ENCODE data around the gene RIMS1.
A peak's percentile ranks its signal among the peaks of the same experiment; 100 is the strongest.

RIMS1 gene

GRCh38 chr6:72250664-72251063 is 364.3 kb downstream of the RIMS1 start:
- H3K36me3 ChIP-seq (ENCODE audit: insufficient read depth, low read length): no peaks in the 10 kb centered on the region
- no peak overlapping the region for H3K4me3 ChIP-seq (ENCODE audit: low read length)
- no peak overlapping the region for H3K4me2 ChIP-seq (ENCODE audit: low read length)
- peaks cover under 1% of the 10 kb centered on the region for H3K4me1 ChIP-seq (ENCODE audit: control insufficient read depth, insufficient read depth, low read length)
- H3K27me3 ChIP-seq (ENCODE audit: control insufficient read depth, insufficient read depth, low read length): no peaks in the 10 kb centered on the region
- no peak overlapping the region for H3K9ac ChIP-seq (ENCODE audit: low read depth, low read length)
- no peaks in the 10 kb centered on the region for H3K9me3 ChIP-seq (replicated peaks; ENCODE audit: low read length)

- Histone ChIP-seq H3K4me3 (ENCODE audit: low read length) (peak overlapping the region; percentile 46), H3K27me3 (ENCODE audit: control insufficient read depth, insufficient read depth, low read length) (no peaks in the 10 kb centered on the region), H3K4me2 (ENCODE audit: low read length) (peak overlapping the region; percentile 75), H3K36me3 (ENCODE audit: insufficient read depth, low read length) (no peaks in the 10 kb centered on the region), H3K9me3 (replicated peaks; ENCODE audit: low read length) (no peaks in the 10 kb centered on the region), H3K9ac (ENCODE audit: low read depth, low read length) (peak overlapping the region; percentile 46), H3K4me1 (ENCODE audit: control insufficient read depth, insufficient read depth, low read length) (peaks cover 30% of the 10 kb centered on the region)
Observed at GRCh38 chr6:72260489-72260888, 374.1 kb downstream of the RIMS1 start.

- no peak overlapping the region for H3K9ac ChIP-seq (ENCODE audit: low read depth, low read length)
- H3K4me1 ChIP-seq (ENCODE audit: control insufficient read depth, insufficient read depth, low read length): peaks cover 30% of the 10 kb centered on the region
- no peak overlapping the region for H3K4me3 ChIP-seq (ENCODE audit: low read length)
- H3K36me3 ChIP-seq (ENCODE audit: insufficient read depth, low read length): no peaks in the 10 kb centered on the region
- H3K27me3 ChIP-seq (ENCODE audit: control insufficient read depth, insufficient read depth, low read length): no peaks in the 10 kb centered on the region
- H3K9me3 ChIP-seq (replicated peaks; ENCODE audit: low read length): no peaks in the 10 kb centered on the region
- H3K4me2 ChIP-seq (ENCODE audit: low read length): peak overlapping the region; percentile 75
Observed at GRCh38 chr6:72261554-72261953, 375.2 kb downstream of the RIMS1 start.

- Histone ChIP-seq H3K36me3 (ENCODE audit: insufficient read depth, low read length) (no peaks in the 10 kb centered on the region), H3K27me3 (ENCODE audit: control insufficient read depth, insufficient read depth, low read length) (no peaks in the 10 kb centered on the region), H3K4me3 (ENCODE audit: low read length) (no peak overlapping the region), H3K4me1 (ENCODE audit: control insufficient read depth, insufficient read depth, low read length) (peaks cover 30% of the 10 kb centered on the region), H3K4me2 (ENCODE audit: low read length) (no peak overlapping the region), H3K9me3 (replicated peaks; ENCODE audit: low read length) (no peaks in the 10 kb centered on the region), H3K9ac (ENCODE audit: low read depth, low read length) (no peak overlapping the region)
Observed at GRCh38 chr6:72262254-72262653, 375.9 kb downstream of the RIMS1 start.

- no peak overlapping the region for H3K4me2 ChIP-seq (ENCODE audit: low read length)
- no peak overlapping the region for H3K4me3 ChIP-seq (ENCODE audit: low read length)
- no peaks in the 10 kb centered on the region for H3K36me3 ChIP-seq (ENCODE audit: insufficient read depth, low read length)
- no peaks in the 10 kb centered on the region for H3K9me3 ChIP-seq (replicated peaks; ENCODE audit: low read length)
- H3K4me1 ChIP-seq (ENCODE audit: control insufficient read depth, insufficient read depth, low read length): peaks cover 7% of the 10 kb centered on the region
- H3K27me3 ChIP-seq (ENCODE audit: control insufficient read depth, insufficient read depth, low read length): no peaks in the 10 kb centered on the region
- no peak overlapping the region for H3K9ac ChIP-seq (ENCODE audit: low read depth, low read length)
Observed at GRCh38 chr6:72267470-72267869, 381.1 kb downstream of the RIMS1 start.

GRCh38 chr6:72271531-72271930 is 385.2 kb downstream of the RIMS1 start:
- Histone ChIP-seq H3K4me2 (ENCODE audit: low read length) (no peak overlapping the region), H3K9ac (ENCODE audit: low read depth, low read length) (no peak overlapping the region), H3K4me1 (ENCODE audit: control insufficient read depth, insufficient read depth, low read length) (peaks cover 12% of the 10 kb centered on the region), H3K4me3 (ENCODE audit: low read length) (no peak overlapping the region), H3K36me3 (ENCODE audit: insufficient read depth, low read length) (no peaks in the 10 kb centered on the region), H3K9me3 (replicated peaks; ENCODE audit: low read length) (no peaks in the 10 kb centered on the region), H3K27me3 (ENCODE audit: control insufficient read depth, insufficient read depth, low read length) (no peaks in the 10 kb centered on the region)

GRCh38 chr6:72272958-72273357 is 386.6 kb downstream of the RIMS1 start:
- H3K4me3 ChIP-seq (ENCODE audit: low read length): no peak overlapping the region
- no peaks in the 10 kb centered on the region for H3K9me3 ChIP-seq (replicated peaks; ENCODE audit: low read length)
- no peak overlapping the region for H3K9ac ChIP-seq (ENCODE audit: low read depth, low read length)
- no peaks in the 10 kb centered on the region for H3K36me3 ChIP-seq (ENCODE audit: insufficient read depth, low read length)
- H3K4me1 ChIP-seq (ENCODE audit: control insufficient read depth, insufficient read depth, low read length): peaks cover 12% of the 10 kb centered on the region
- H3K27me3 ChIP-seq (ENCODE audit: control insufficient read depth, insufficient read depth, low read length): no peaks in the 10 kb centered on the region
- H3K4me2 ChIP-seq (ENCODE audit: low read length): peak overlapping the region; percentile 34

GRCh38 chr6:72275888-72276287 is 389.5 kb downstream of the RIMS1 start:
- no peak overlapping the region for H3K4me2 ChIP-seq (ENCODE audit: low read length)
- no peak overlapping the region for H3K9ac ChIP-seq (ENCODE audit: low read depth, low read length)
- H3K4me1 ChIP-seq (ENCODE audit: control insufficient read depth, insufficient read depth, low read length): peaks cover 12% of the 10 kb centered on the region
- no peaks in the 10 kb centered on the region for H3K9me3 ChIP-seq (replicated peaks; ENCODE audit: low read length)
- no peak overlapping the region for H3K4me3 ChIP-seq (ENCODE audit: low read length)
- no peaks in the 10 kb centered on the region for H3K36me3 ChIP-seq (ENCODE audit: insufficient read depth, low read length)
- no peaks in the 10 kb centered on the region for H3K27me3 ChIP-seq (ENCODE audit: control insufficient read depth, insufficient read depth, low read length)

- H3K4me3 ChIP-seq (ENCODE audit: low read length): no peak overlapping the region
- H3K9ac ChIP-seq (ENCODE audit: low read depth, low read length): no peak overlapping the region
- H3K27me3 ChIP-seq (ENCODE audit: control insufficient read depth, insufficient read depth, low read length): no peaks in the 10 kb centered on the region
- no peak overlapping the region for H3K4me2 ChIP-seq (ENCODE audit: low read length)
- no peaks in the 10 kb centered on the region for H3K9me3 ChIP-seq (replicated peaks; ENCODE audit: low read length)
- no peaks in the 10 kb centered on the region for H3K36me3 ChIP-seq (ENCODE audit: insufficient read depth, low read length)
- H3K4me1 ChIP-seq (ENCODE audit: control insufficient read depth, insufficient read depth, low read length): peaks cover 9% of the 10 kb centered on the region
Observed at GRCh38 chr6:72282201-72282600, 395.9 kb downstream of the RIMS1 start.

GRCh38 chr6:72283571-72283970 is 397.2 kb downstream of the RIMS1 start:
- Histone ChIP-seq H3K9ac (ENCODE audit: low read depth, low read length) (no peak overlapping the region), H3K9me3 (replicated peaks; ENCODE audit: low read length) (no peaks in the 10 kb centered on the region), H3K36me3 (ENCODE audit: insufficient read depth, low read length) (no peaks in the 10 kb centered on the region), H3K4me1 (ENCODE audit: control insufficient read depth, insufficient read depth, low read length) (peaks cover 12% of the 10 kb centered on the region), H3K4me2 (ENCODE audit: low read length) (no peak overlapping the region), H3K4me3 (ENCODE audit: low read length) (no peak overlapping the region), H3K27me3 (ENCODE audit: control insufficient read depth, insufficient read depth, low read length) (no peaks in the 10 kb centered on the region)

GRCh38 chr6:72286911-72287311 is 400.6 kb downstream of the RIMS1 start:
- Histone ChIP-seq H3K9me3 (replicated peaks; ENCODE audit: low read length) (no peaks in the 10 kb centered on the region), H3K9ac (ENCODE audit: low read depth, low read length) (no peak overlapping the region), H3K4me1 (ENCODE audit: control insufficient read depth, insufficient read depth, low read length) (peaks cover 12% of the 10 kb centered on the region), H3K27me3 (ENCODE audit: control insufficient read depth, insufficient read depth, low read length) (no peaks in the 10 kb centered on the region), H3K4me3 (ENCODE audit: low read length) (no peak overlapping the region), H3K4me2 (ENCODE audit: low read length) (no peak overlapping the region), H3K36me3 (ENCODE audit: insufficient read depth, low read length) (no peaks in the 10 kb centered on the region)

GRCh38 chr6:72287801-72288200 is 401.5 kb downstream of the RIMS1 start:
- Histone ChIP-seq H3K36me3 (ENCODE audit: insufficient read depth, low read length) (no peaks in the 10 kb centered on the region), H3K9me3 (replicated peaks; ENCODE audit: low read length) (no peaks in the 10 kb centered on the region), H3K4me2 (ENCODE audit: low read length) (no peak overlapping the region), H3K4me3 (ENCODE audit: low read length) (no peak overlapping the region), H3K4me1 (ENCODE audit: control insufficient read depth, insufficient read depth, low read length) (peaks cover 12% of the 10 kb centered on the region), H3K9ac (ENCODE audit: low read depth, low read length) (no peak overlapping the region), H3K27me3 (ENCODE audit: control insufficient read depth, insufficient read depth, low read length) (no peaks in the 10 kb centered on the region)
